HepG2 (cell line): ENCODE measurements around the gene ZNF865. TPM values are rescaled to one million over a fixed set of nuclear protein-coding genes. Genes with fewer than 3 reads are reported as not detected.

ENCODE experiments used
- ARID2 ChIP-seq: sonication (generic); formaldehyde crosslinking; IDR thresholded peaks from 2 replicates; pipeline ENCODE4 v1.8.1; 2022; ENCODE audit warnings: mild to moderate bottlenecking, missing genetic modification reagents, borderline replicate concordance
- BORCS8-MEF2B ChIP-seq: sonication (generic); formaldehyde crosslinking; IDR thresholded peaks from 2 replicates; pipeline ENCODE4 v1.8.0; 2022; ENCODE audit warnings: mild to moderate bottlenecking, missing genetic modification reagents
- FOXP1 ChIP-seq, 2 experiments: fragments of 450-650 bp in 1 of 2; IDR thresholded peaks; 2 replicates each; pipeline ENCODE4 v1.6.1; 2017 to 2018; ENCODE audit warnings: antibody characterized with exemption in 1 of 2
- GTF3A ChIP-seq: sonication (generic); formaldehyde crosslinking; conservative IDR thresholded peaks from 2 replicates; pipeline ENCODE4 v1.4.0; 2020; ENCODE audit warnings: mild to moderate bottlenecking, missing genetic modification reagents
- HDAC6 ChIP-seq: fragments of 200-600 bp; sonication (generic); IDR thresholded peaks from 2 replicates; pipeline ENCODE4 v1.7.0; 2017; ENCODE audit warnings: mild to moderate bottlenecking, antibody characterized with exemption, low read length, low read depth
- HNRNPK ChIP-seq: fragments of 200-400 bp; formaldehyde crosslinking; IDR thresholded peaks from 2 replicates; pipeline ENCODE4 v1.6.1; 2018; ENCODE audit warnings: low read length, low read depth, moderate library complexity, mild to moderate bottlenecking; ENCODE audit not compliant: poor library complexity, severe bottlenecking
- KLF6 ChIP-seq: IDR thresholded peaks from 2 replicates; pipeline ENCODE4 v1.8.0; 2016; ENCODE audit warnings: missing biosample characterization, missing genetic modification reagents
- MAFF ChIP-seq: IDR thresholded peaks from 2 replicates; pipeline ENCODE4 v1.6.1; 2011; ENCODE audit warnings: low read depth, low read length, improper control_type of control experiment
- MBD4 ChIP-seq: IDR thresholded peaks from 2 replicates; pipeline ENCODE4 v1.6.1; 2012; ENCODE audit warnings: low read length, inconsistent platforms, borderline replicate concordance
- MEF2D ChIP-seq: sonication (generic); formaldehyde crosslinking; IDR thresholded peaks from 2 replicates; pipeline ENCODE4 v1.5.1; 2020; ENCODE audit warnings: mild to moderate bottlenecking, missing genetic modification reagents
- NCOA5 ChIP-seq: sonication (generic); formaldehyde crosslinking; IDR thresholded peaks from 2 replicates; pipeline ENCODE4 v1.4.0; 2020; ENCODE audit warnings: missing genetic modification reagents
- POLR2AphosphoS2 ChIP-seq: IDR thresholded peaks from 2 replicates; pipeline ENCODE4 v1.6.1; 2011; ENCODE audit warnings: low read depth, low read length, improper control_type of control experiment
- SALL2 ChIP-seq: sonication (generic); formaldehyde crosslinking; IDR thresholded peaks from 2 replicates; pipeline ENCODE4 v1.8.1; 2023; ENCODE audit warnings: mild to moderate bottlenecking, missing genetic modification reagents, inconsistent platforms
- SNAI1 ChIP-seq: sonication (generic); formaldehyde crosslinking; IDR thresholded peaks from 2 replicates; pipeline ENCODE4 v1.5.0; 2020; ENCODE audit warnings: mild to moderate bottlenecking, missing genetic modification reagents, borderline replicate concordance
- ZMAT3 ChIP-seq: sonication (generic); formaldehyde crosslinking; conservative IDR thresholded peaks from 2 replicates; pipeline ENCODE4 v1.7.0; 2021; ENCODE audit warnings: missing genetic modification reagents
- ZNF136 ChIP-seq: sonication (generic); formaldehyde crosslinking; IDR thresholded peaks from 2 replicates; pipeline ENCODE4 v1.8.1; 2022; ENCODE audit warnings: low read depth, mild to moderate bottlenecking, moderate library complexity, missing genetic modification reagents
- ZNF292 ChIP-seq: sonication (generic); formaldehyde crosslinking; IDR thresholded peaks from 2 replicates; pipeline ENCODE4 v1.8.1; 2022; ENCODE audit warnings: mild to moderate bottlenecking, low read depth, missing genetic modification reagents, borderline replicate concordance
- ZNF468 ChIP-seq: sonication (generic); formaldehyde crosslinking; IDR thresholded peaks from 2 replicates; pipeline ENCODE4 v1.8.0; 2022; ENCODE audit warnings: mild to moderate bottlenecking, moderate library complexity, missing genetic modification reagents
- ZNF510 ChIP-seq: sonication (generic); formaldehyde crosslinking; IDR thresholded peaks from 2 replicates; pipeline ENCODE4 v1.4.0; 2020; ENCODE audit warnings: low read depth, mild to moderate bottlenecking, missing genetic modification reagents
- ZNF550 ChIP-seq: sonication (generic); formaldehyde crosslinking; IDR thresholded peaks from 2 replicates; pipeline ENCODE4 v1.4.0; 2020; ENCODE audit warnings: mild to moderate bottlenecking, missing genetic modification reagents, borderline replicate concordance
- ZNF619 ChIP-seq: sonication (generic); formaldehyde crosslinking; IDR thresholded peaks from 2 replicates; pipeline ENCODE4 v1.4.0; 2020; ENCODE audit warnings: mild to moderate bottlenecking, missing genetic modification reagents
- ZNF746 ChIP-seq: sonication (generic); formaldehyde crosslinking; IDR thresholded peaks from 2 replicates; pipeline ENCODE4 v1.8.0; 2022; ENCODE audit warnings: mild to moderate bottlenecking, missing genetic modification reagents
- ZSCAN25 ChIP-seq: sonication (generic); formaldehyde crosslinking; IDR thresholded peaks from 2 replicates; pipeline ENCODE4 v1.8.0; 2022; ENCODE audit warnings: mild to moderate bottlenecking, missing genetic modification reagents
- polyA plus RNA-seq, 8 experiments: library from polyadenylated mRNA; depleted of rRNA in 3 of 8; stranded (reverse) in 7 of 8; unstranded in 1 of 8; fragments of >200 nt; fragmentation: Illumina TruSeq in 4 of 8; extraction: Trizol in 4 of 8; gene quantifications; 2 replicates each; pipeline versions ENCODE4 v1.2.1 to v1.2.3, GENCODE V29; 2011 to 2016; ENCODE audit warnings: low read depth in 4 of 8, missing spikeins in 1 of 8, mixed read lengths in 1 of 8; ENCODE audit not compliant: insufficient read depth in 1 of 8
- total RNA-seq, 5 experiments: library from RNA; depleted of rRNA; stranded (reverse); fragments of >200 nt; fragmentation: Illumina TruSeq; extraction: Trizol; gene quantifications; 2 replicates each; pipeline ENCODE4 v1.2.3, GENCODE V29; 2016; ENCODE audit warnings: low read depth in 1 of 5
- TF ChIP-seq, protein P1 (sequence below): sonication (generic); formaldehyde crosslinking; IDR thresholded peaks from 2 replicates; pipeline ENCODE4 v1.4.0; 2020; ENCODE audit warnings: missing genetic modification reagents
- TF ChIP-seq, protein P2 (sequence below): sonication (generic); formaldehyde crosslinking; IDR thresholded peaks from 2 replicates; pipeline ENCODE4 v1.5.0; 2020; ENCODE audit warnings: mild to moderate bottlenecking, missing genetic modification reagents
- TF ChIP-seq, protein P3 (sequence below): IDR thresholded peaks from 2 replicates; pipeline ENCODE4 v1.6.1; 2012; ENCODE audit warnings: low read depth, low read length, improper control_type of control experiment

The ZNF865 gene
- total and polyA plus RNA-seq, 2 of the 13 experiments (the other 11 are each of a cell fraction or from before 2014, with no cell fraction given), result 0.93 to 1.0 TPM

DNA sequence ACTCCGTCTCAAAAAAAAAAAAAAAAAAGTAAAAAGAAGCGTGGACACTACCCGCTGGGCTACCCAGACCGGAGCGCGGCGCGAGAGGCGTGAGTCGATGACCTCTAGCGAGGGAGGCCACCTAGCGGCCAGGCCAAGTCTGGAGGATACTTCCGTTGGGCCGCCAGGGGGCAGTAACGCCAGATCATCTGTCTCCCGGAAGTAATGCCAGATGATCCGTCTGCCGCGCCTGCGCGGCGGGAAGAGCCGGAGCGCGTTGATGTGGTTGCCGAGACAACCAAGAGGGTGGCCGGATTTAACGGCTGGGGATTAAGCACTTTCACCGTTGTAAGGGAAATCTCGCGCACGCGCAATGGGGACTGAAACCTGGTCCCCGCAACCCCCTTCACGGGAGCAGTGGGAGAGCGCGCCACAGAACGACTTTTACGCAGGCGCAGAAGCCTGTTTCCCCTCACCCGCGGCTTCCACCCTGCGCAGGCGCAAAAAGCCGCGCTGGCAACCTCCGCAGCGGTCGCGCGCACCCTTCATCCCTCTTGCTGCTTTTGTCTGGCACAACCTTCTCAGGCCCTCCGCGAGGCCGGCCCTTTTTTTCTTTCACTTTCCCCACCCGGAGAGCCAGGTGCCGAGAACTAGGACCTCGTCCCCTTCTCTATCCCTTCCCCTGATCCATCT, 48.3 kb downstream of the ZNF865 start (continued):
- TF ChIP-seq, protein P1, sequence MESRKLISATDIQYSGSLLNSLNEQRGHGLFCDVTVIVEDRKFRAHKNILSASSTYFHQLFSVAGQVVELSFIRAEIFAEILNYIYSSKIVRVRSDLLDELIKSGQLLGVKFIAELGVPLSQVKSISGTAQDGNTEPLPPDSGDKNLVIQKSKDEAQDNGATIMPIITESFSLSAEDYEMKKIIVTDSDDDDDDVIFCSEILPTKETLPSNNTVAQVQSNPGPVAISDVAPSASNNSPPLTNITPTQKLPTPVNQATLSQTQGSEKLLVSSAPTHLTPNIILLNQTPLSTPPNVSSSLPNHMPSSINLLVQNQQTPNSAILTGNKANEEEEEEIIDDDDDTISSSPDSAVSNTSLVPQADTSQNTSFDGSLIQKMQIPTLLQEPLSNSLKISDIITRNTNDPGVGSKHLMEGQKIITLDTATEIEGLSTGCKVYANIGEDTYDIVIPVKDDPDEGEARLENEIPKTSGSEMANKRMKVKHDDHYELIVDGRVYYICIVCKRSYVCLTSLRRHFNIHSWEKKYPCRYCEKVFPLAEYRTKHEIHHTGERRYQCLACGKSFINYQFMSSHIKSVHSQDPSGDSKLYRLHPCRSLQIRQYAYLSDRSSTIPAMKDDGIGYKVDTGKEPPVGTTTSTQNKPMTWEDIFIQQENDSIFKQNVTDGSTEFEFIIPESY, result peak; percentile 97
- TF ChIP-seq ARID2 (CRISPR knock-in tag) (no peak), SNAI1 (no peak), FOXP1 (IDR thresholded peaks at IDR 0.05) (no peak), FOXP1 (CRISPR knock-in tag; IDR thresholded peaks at IDR 0.05) (no peak), MEF2D (no peak), POLR2AphosphoS2 (no peak), MAFF (no peak), HDAC6 (no peak), ZNF136 (CRISPR knock-in tag) (no peak), ZNF292 (CRISPR knock-in tag) (no peak), ZNF619 (CRISPR knock-in tag) (peak; percentile 70), MBD4 (no peak), ZNF468 (no peak), ZNF550 (no peak), ZSCAN25 (CRISPR knock-in tag) (no peak), NCOA5 (CRISPR knock-in tag) (no peak), SALL2 (CRISPR knock-in tag) (no peak), KLF6 (CRISPR knock-in tag) (no peak), ZNF746 (CRISPR knock-in tag) (no peak), BORCS8-MEF2B (no peak), GTF3A (CRISPR knock-in tag) (0 out of 2 replicates have a peak, but pooled peaks have one; percentile 51), HNRNPK (no peak), ZMAT3 (CRISPR knock-in tag) (no peak), ZNF510 (CRISPR knock-in tag) (no peak)
- TF ChIP-seq, protein P2, sequence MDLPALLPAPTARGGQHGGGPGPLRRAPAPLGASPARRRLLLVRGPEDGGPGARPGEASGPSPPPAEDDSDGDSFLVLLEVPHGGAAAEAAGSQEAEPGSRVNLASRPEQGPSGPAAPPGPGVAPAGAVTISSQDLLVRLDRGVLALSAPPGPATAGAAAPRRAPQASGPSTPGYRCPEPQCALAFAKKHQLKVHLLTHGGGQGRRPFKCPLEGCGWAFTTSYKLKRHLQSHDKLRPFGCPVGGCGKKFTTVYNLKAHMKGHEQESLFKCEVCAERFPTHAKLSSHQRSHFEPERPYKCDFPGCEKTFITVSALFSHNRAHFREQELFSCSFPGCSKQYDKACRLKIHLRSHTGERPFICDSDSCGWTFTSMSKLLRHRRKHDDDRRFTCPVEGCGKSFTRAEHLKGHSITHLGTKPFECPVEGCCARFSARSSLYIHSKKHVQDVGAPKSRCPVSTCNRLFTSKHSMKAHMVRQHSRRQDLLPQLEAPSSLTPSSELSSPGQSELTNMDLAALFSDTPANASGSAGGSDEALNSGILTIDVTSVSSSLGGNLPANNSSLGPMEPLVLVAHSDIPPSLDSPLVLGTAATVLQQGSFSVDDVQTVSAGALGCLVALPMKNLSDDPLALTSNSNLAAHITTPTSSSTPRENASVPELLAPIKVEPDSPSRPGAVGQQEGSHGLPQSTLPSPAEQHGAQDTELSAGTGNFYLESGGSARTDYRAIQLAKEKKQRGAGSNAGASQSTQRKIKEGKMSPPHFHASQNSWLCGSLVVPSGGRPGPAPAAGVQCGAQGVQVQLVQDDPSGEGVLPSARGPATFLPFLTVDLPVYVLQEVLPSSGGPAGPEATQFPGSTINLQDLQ (CRISPR knock-in tag), result peak; percentile 71; the same call in 1 of the 2 replicates
- TF ChIP-seq, protein P3, sequence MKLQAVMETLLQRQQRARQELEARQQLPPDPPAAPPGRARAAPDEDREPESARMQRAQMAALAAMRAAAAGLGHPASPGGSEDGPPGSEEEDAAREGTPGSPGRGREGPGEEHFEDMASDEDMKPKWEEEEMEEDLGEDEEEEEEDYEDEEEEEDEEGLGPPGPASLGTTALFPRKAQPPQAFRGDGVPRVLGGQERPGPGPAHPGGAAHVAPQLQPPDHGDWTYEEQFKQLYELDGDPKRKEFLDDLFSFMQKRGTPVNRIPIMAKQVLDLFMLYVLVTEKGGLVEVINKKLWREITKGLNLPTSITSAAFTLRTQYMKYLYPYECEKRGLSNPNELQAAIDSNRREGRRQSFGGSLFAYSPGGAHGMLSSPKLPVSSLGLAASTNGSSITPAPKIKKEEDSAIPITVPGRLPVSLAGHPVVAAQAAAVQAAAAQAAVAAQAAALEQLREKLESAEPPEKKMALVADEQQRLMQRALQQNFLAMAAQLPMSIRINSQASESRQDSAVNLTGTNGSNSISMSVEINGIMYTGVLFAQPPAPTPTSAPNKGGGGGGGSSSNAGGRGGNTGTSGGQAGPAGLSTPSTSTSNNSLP, result peak; percentile 81
